H1 (cell line): Measurements from ENCODE around the gene TSGA10. TPM values are rescaled to one million over a fixed set of nuclear protein-coding genes. Genes with fewer than 3 reads are reported as not detected.

Source experiments
- CTCF ChIA-PET: fragments of 300-600 bp; sonication (Branson Sonifier 250); formaldehyde crosslinking; loops from one replicate; lab custom pipeline; 2021; ENCODE audit not compliant: partially characterized antibody; lab: Charles Lee
- POLR2A ChIA-PET: fragments of 300-600 bp; sonication (Branson Sonifier 250); formaldehyde crosslinking; loops from one replicate; lab custom pipeline; 2021; ENCODE audit warnings: inconsistent platforms; ENCODE audit not compliant: partially characterized antibody; lab: Charles Lee
- DNase-seq, 2 experiments: peaks; one replicate each; pipeline versions ENCODE4 v3.0.0 to v3.0.0-alpha.2; 2010 to 2022; ENCODE audit warnings: low spot score in 2 of 2, low read depth in 1 of 2, mixed read lengths in 1 of 2
- FAIRE-seq: peaks from 2 replicates; lab custom pipeline; 2011; peaks lifted over from hg19 to GRCh38; lab: Jason Lieb, UNC
- H2AFZ ChIP-seq: 2 replicates; pipeline ENCODE4 v1.8.1; 2012; ENCODE audit warnings: low read length, inconsistent platforms
- H2AK5ac ChIP-seq: 2 replicates; pipeline ENCODE4 v1.6.1; 2013; ENCODE audit warnings: low read depth, low read length
- H2BK120ac ChIP-seq: replicated peaks from 2 replicates; pipeline ENCODE3; 2013; ENCODE audit warnings: low read depth, low read length, inconsistent platforms
- H2BK12ac ChIP-seq: 2 replicates; pipeline ENCODE4 v1.6.1; 2013; ENCODE audit warnings: low read depth, low read length
- H2BK15ac ChIP-seq: 2 replicates; pipeline ENCODE4 v1.6.1; 2013; ENCODE audit warnings: low read length
- H2BK20ac ChIP-seq: 2 replicates; pipeline ENCODE4 v1.6.1; 2013; ENCODE audit warnings: low read length
- H2BK5ac ChIP-seq: 2 replicates; pipeline ENCODE4 v1.6.1; 2013; ENCODE audit warnings: low read depth, low read length
- H3K14ac ChIP-seq: 2 replicates; pipeline ENCODE4 v1.6.1; 2013; ENCODE audit warnings: inconsistent platforms; ENCODE audit not compliant: insufficient read length
- H3K18ac ChIP-seq: 2 replicates; pipeline ENCODE4 v1.6.1; 2013; ENCODE audit warnings: low read length; ENCODE audit errors: extremely low read depth
- H3K23ac ChIP-seq: 2 replicates; pipeline ENCODE4 v1.6.1; 2013; ENCODE audit warnings: inconsistent platforms; ENCODE audit not compliant: insufficient read length
- H3K23me2 ChIP-seq: 2 replicates; pipeline ENCODE4 v1.6.1; 2013; ENCODE audit warnings: low read depth, low read length
- H3K27ac ChIP-seq: 2 replicates; pipeline ENCODE4 v1.6.1; 2011; ENCODE audit warnings: low read depth, low read length, inconsistent platforms
- H3K27me3 ChIP-seq, 4 experiments: replicated peaks in 1 of 4; 1 replicate in 1 of 4; 2 replicates in 3 of 4; pipeline versions ENCODE4 v1.6.1 to v1.8.1; 2011 to 2013; ENCODE audit warnings: low read length in 3 of 4, mild to moderate bottlenecking in 3 of 4, inconsistent platforms in 2 of 4, mixed read lengths in 2 of 4, moderate library complexity in 1 of 4; ENCODE audit not compliant: control insufficient read depth in 3 of 4, insufficient read depth in 3 of 4; ENCODE audit errors: extremely low read depth in 1 of 4
- H3K36me3 ChIP-seq, 4 experiments: 2 replicates each; pipeline versions ENCODE4 v1.6.1 to v1.8.1; 2011 to 2013; ENCODE audit warnings: mild to moderate bottlenecking in 4 of 4, low read length in 3 of 4, moderate library complexity in 2 of 4, control low read depth in 1 of 4, inconsistent platforms in 1 of 4; ENCODE audit not compliant: insufficient read depth in 4 of 4, control insufficient read depth in 2 of 4
- H3K4ac ChIP-seq: replicated peaks from 2 replicates; pipeline ENCODE3; 2013; ENCODE audit warnings: low read length, low read depth, mixed read lengths, inconsistent platforms; ENCODE audit not compliant: insufficient read length
- H3K4me1 ChIP-seq, 4 experiments: replicated peaks in 1 of 4; 1 replicate in 1 of 4; 2 replicates in 3 of 4; pipeline versions ENCODE4 v1.6.1 to v1.8.1; 2011 to 2013; ENCODE audit warnings: low read length in 3 of 4, inconsistent platforms in 2 of 4, mixed read lengths in 1 of 4; ENCODE audit not compliant: insufficient read depth in 4 of 4, control insufficient read depth in 3 of 4
- H3K4me2 ChIP-seq, 2 experiments: 2 replicates each; pipeline versions ENCODE4 v1.6.1 to v1.8.1; 2011 to 2013; ENCODE audit warnings: low read depth in 2 of 2, low read length in 2 of 2, control low read depth in 1 of 2, inconsistent platforms in 1 of 2, mild to moderate bottlenecking in 1 of 2; ENCODE audit not compliant: insufficient read depth in 1 of 2
- H3K4me3 ChIP-seq, 4 experiments: fragments of 200-600, 300-600 bp in 1 of 4; sonication (generic), shearing (Covaris generic), sonication (Bioruptor Twin) in 1 of 4; 2 replicates each; pipeline versions ENCODE4 v1.5.1 to v1.8.1; 2011 to 2016; ENCODE audit warnings: low read length in 4 of 4, low read depth in 3 of 4, control low read depth in 2 of 4, inconsistent platforms in 2 of 4, mild to moderate bottlenecking in 2 of 4, mixed read lengths in 1 of 4, moderate library complexity in 1 of 4; ENCODE audit not compliant: insufficient read depth in 2 of 4; ENCODE audit errors: extremely low read depth in 1 of 4
- H3K56ac ChIP-seq: replicated peaks from 2 replicates; pipeline ENCODE3; 2013; ENCODE audit warnings: low read depth, mild to moderate bottlenecking, mixed read lengths, low read length, inconsistent platforms; ENCODE audit not compliant: insufficient read length
- H3K79me1 ChIP-seq: 2 replicates; pipeline ENCODE4 v1.6.1; 2013; ENCODE audit warnings: low read depth, low read length, control low read depth
- H3K79me2 ChIP-seq, 2 experiments: 2 replicates each; pipeline versions ENCODE4 v1.6.1 to v1.8.1; 2012 to 2013; ENCODE audit warnings: low read length in 2 of 2, mild to moderate bottlenecking in 2 of 2, inconsistent platforms in 1 of 2; ENCODE audit not compliant: insufficient read depth in 2 of 2, control insufficient read depth in 1 of 2
- H3K9ac ChIP-seq, 4 experiments: replicated peaks in 1 of 4; 1 replicate in 1 of 4; 2 replicates in 3 of 4; pipeline versions ENCODE4 v1.6.1 to v1.8.1; 2011 to 2013; ENCODE audit warnings: low read depth in 3 of 4, low read length in 3 of 4, control low read depth in 2 of 4, mild to moderate bottlenecking in 2 of 4, moderate library complexity in 2 of 4, inconsistent platforms in 1 of 4; ENCODE audit errors: extremely low read depth in 1 of 4
- H3K9me3 ChIP-seq, 2 experiments: 2 replicates each; pipeline versions ENCODE4 v1.6.1 to v1.8.1; 2012 to 2013; ENCODE audit warnings: mild to moderate bottlenecking in 2 of 2, moderate library complexity in 2 of 2, control low read depth in 1 of 2, inconsistent platforms in 1 of 2, low read depth in 1 of 2, low read length in 1 of 2, mixed read lengths in 1 of 2; ENCODE audit not compliant: insufficient read depth in 2 of 2
- H4K20me1 ChIP-seq, 2 experiments: replicated peaks in 1 of 2; 2 replicates each; pipeline versions ENCODE3 to v1.8.1; 2011 to 2013; ENCODE audit warnings: inconsistent platforms in 2 of 2, low read length in 2 of 2, mild to moderate bottlenecking in 1 of 2; ENCODE audit not compliant: insufficient read depth in 2 of 2, control insufficient read depth in 1 of 2
- H4K5ac ChIP-seq: 2 replicates; pipeline ENCODE4 v1.6.1; 2013; ENCODE audit warnings: low read length, low read depth, mixed read lengths, inconsistent platforms; ENCODE audit not compliant: insufficient read length
- H4K8ac ChIP-seq: 2 replicates; pipeline ENCODE4 v1.8.0; 2013; ENCODE audit warnings: mild to moderate bottlenecking, moderate library complexity, low read length, inconsistent platforms; ENCODE audit not compliant: insufficient read depth; ENCODE audit errors: extremely low read depth
- H4K91ac ChIP-seq: replicated peaks from 2 replicates; pipeline ENCODE3; 2013; ENCODE audit warnings: low read length, mixed read lengths, inconsistent platforms; ENCODE audit not compliant: insufficient read length
- CEBPB ChIP-seq: IDR thresholded peaks from 2 replicates; pipeline ENCODE4 v1.6.1; 2012; ENCODE audit warnings: low read depth, low read length
- CHD1 ChIP-seq: IDR thresholded peaks from 2 replicates; pipeline ENCODE4 v1.6.1; 2012; ENCODE audit warnings: low read depth, low read length, improper control_type of control experiment
- CREB1 ChIP-seq: IDR thresholded peaks from 2 replicates; pipeline ENCODE4 v1.6.1; 2012; ENCODE audit warnings: inconsistent platforms
- EGR1 ChIP-seq: IDR thresholded peaks from 2 replicates; pipeline ENCODE4 v1.6.1; 2011; ENCODE audit warnings: low read depth, low read length, borderline replicate concordance
- EZH2 ChIP-seq: fragments of 200-600 bp; sonication (generic); IDR thresholded peaks from 2 replicates; pipeline ENCODE4 v1.7.1; 2012; ENCODE audit warnings: low read depth, mild to moderate bottlenecking, moderate library complexity, low read length, inconsistent platforms; ENCODE audit not compliant: severe bottlenecking
- GABPA ChIP-seq: IDR thresholded peaks from 2 replicates; pipeline ENCODE4 v1.6.1; 2011; ENCODE audit warnings: mild to moderate bottlenecking, low read length, moderate library complexity, borderline replicate concordance; ENCODE audit not compliant: insufficient read depth
- GTF2F1 ChIP-seq: IDR thresholded peaks from 2 replicates; pipeline ENCODE4 v1.6.1; 2012; ENCODE audit warnings: low read depth, low read length, improper control_type of control experiment, borderline replicate concordance
- NANOG ChIP-seq: IDR thresholded peaks from 2 replicates; pipeline ENCODE4 v1.6.1; 2011; ENCODE audit warnings: low read length, low read depth, mild to moderate bottlenecking, inconsistent platforms; ENCODE audit not compliant: insufficient read depth, poor library complexity, severe bottlenecking
- PHF8 ChIP-seq: fragments of 200-600 bp; sonication (generic); conservative IDR thresholded peaks from 2 replicates; pipeline ENCODE4 v1.7.1; 2012; ENCODE audit warnings: low read depth, mild to moderate bottlenecking, inconsistent platforms, low read length, moderate library complexity
- POLR2A ChIP-seq, 2 experiments: IDR thresholded peaks; 1 replicate in 1 of 2; 2 replicates in 1 of 2; pipeline ENCODE4 v1.6.1; 2011; ENCODE audit warnings: low read depth in 2 of 2, low read length in 2 of 2, mild to moderate bottlenecking in 2 of 2; ENCODE audit errors: control extremely low read depth in 1 of 2
- YY1 ChIP-seq: IDR thresholded peaks from 2 replicates; pipeline ENCODE4 v1.6.1; 2011; ENCODE audit warnings: low read depth, mild to moderate bottlenecking, low read length
- WGBS, 2 experiments: shearing (Covaris generic) in 1 of 2; methylation state at CpG; one replicate each; pipeline versions ENCODE4 v1.1.6 to v1.1.7; 2013 to 2015; ENCODE audit warnings: low lambda C conversion rate in 2 of 2, mixed read lengths in 2 of 2, inconsistent platforms in 1 of 2, low coverage in 1 of 2, missing lambda C conversion rate in 1 of 2; ENCODE audit not compliant: insufficient replicate concordance in 2 of 2, insufficient coverage in 1 of 2, insufficient read length in 1 of 2; ENCODE audit errors: extremely low coverage in 1 of 2, missing lambda C conversion rate in 1 of 2; 5-methylcytosine and 5-hydroxymethylcytosine counted together
- polyA plus RNA-seq, 7 experiments: library from polyadenylated mRNA; depleted of rRNA in 3 of 7; stranded (reverse) in 5 of 7; unstranded in 2 of 7; fragments of >200 nt in 5 of 7; fragments of 200-250 nt in 2 of 7; gene quantifications; 1 replicate in 5 of 7; 2 replicates in 1 of 7; 4 replicates in 1 of 7; pipeline versions ENCODE4 v1.2.1 to v1.2.3, GENCODE V29; 2011 to 2013; ENCODE audit warnings: missing spikeins in 2 of 7, mixed read lengths in 2 of 7
- total RNA-seq: library from RNA; stranded (reverse); fragmentation: NEBNext Ultra II Directional; extraction: Animal tissue kit (Norgen Biotek cat#: 25700); gene quantifications from 2 replicates; pipeline ENCODE4 v1.2.1, GENCODE V29; 2021
- TF ChIP-seq, protein P1 (sequence below): IDR thresholded peaks from 2 replicates; pipeline ENCODE4 v1.6.1; 2012; ENCODE audit warnings: inconsistent platforms

The TSGA10 gene
- total and polyA plus RNA-seq, 2 of the 8 experiments (the other 6 are each of a cell fraction or from before 2014, with no cell fraction given): 2.2 to 7.4 TPM

DNA sequence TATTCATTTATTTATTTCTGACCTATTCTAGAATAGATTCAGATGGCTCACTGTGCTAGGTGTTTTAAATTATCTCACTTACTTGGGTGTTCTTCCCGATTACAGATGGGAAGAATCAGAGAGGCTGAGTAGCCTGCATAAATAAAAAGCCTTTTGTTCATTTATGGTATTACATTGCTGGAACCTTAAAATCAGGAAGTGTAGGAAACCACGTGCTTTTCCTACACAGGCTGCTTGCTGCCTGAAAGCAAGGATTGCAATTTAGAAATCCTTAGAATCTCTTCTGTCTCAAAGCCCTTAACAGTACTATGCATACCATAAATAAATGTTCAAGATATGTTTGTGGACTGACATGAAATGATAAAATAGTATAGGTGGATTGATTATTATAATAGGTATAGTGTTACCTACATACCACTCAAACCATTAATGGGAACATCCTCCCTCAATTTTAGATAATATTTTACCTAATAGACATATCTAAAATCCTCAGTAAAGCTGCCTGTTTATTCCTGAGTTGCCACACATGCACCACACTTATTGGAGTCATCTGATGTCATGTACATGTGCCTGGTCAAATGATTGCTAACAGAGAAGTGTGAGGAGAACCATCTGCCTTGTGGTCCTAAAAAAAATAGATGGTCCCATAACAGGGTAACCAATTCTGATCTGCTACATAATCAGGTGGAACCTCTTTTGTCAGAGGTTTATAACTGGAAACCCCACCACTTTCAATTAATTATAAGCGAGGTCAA is 86.7 kb downstream of the TSGA10 start:
- Histone ChIP-seq H3K14ac (no peak overlapping the region), H3K36me3 (no peaks in the 10 kb centered on the region), H3K4me3 (no peak overlapping the region), H2BK12ac (no peak overlapping the region), H3K4ac (no peak overlapping the region), H3K18ac (no peak overlapping the region), H3K9ac (no peak overlapping the region), H4K5ac (no peak overlapping the region), H2BK15ac (no peak overlapping the region), H3K23me2 (no peaks in the 10 kb centered on the region), H2AFZ (no peak overlapping the region), H3K4me2 (no peak overlapping the region), H3K27ac (no peak overlapping the region), H4K8ac (no peak overlapping the region), H3K4me1 (no peaks in the 10 kb centered on the region), H3K23ac (no peak overlapping the region), H2BK20ac (no peak overlapping the region), H4K91ac (no peak overlapping the region), H2BK120ac (no peak overlapping the region), H4K20me1 (no peaks in the 10 kb centered on the region), H3K79me1 (no peaks in the 10 kb centered on the region), H3K56ac (no peak overlapping the region), H2BK5ac (no peak overlapping the region), H2AK5ac (no peak overlapping the region), H3K9me3 (no peaks in the 10 kb centered on the region), H3K79me2 (no peaks in the 10 kb centered on the region), H3K27me3 (no peaks in the 10 kb centered on the region)
- TF ChIP-seq NANOG: no peak
- TF ChIP-seq CEBPB: no peak
- TF ChIP-seq GABPA: no peak
- TF ChIP-seq POLR2A (IDR thresholded peaks at IDR 0.05; ENCODE audit: control extremely low read depth in 1 of 2, low read depth in 2 of 2, low read length in 2 of 2): no peak
- TF ChIP-seq PHF8: no peak
- no peak for TF ChIP-seq YY1
- TF ChIP-seq GTF2F1: no peak
- no peak for TF ChIP-seq EZH2
- TF ChIP-seq CREB1: no peak
- TF ChIP-seq, protein P1, sequence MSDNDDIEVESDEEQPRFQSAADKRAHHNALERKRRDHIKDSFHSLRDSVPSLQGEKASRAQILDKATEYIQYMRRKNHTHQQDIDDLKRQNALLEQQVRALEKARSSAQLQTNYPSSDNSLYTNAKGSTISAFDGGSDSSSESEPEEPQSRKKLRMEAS: no peak
- TF ChIP-seq CHD1: no peak
- no peak for TF ChIP-seq EGR1
- FAIRE-seq (no peak), DNase-seq (no peak)
- ChIA-PET CTCF (interaction anchor here (0.8 to 2.9 kb wide), 2 partner anchors 10 to 11 kb away, joined by 4 to 11 read pairs; no protein-coding TSS in a partner anchor), POLR2A (no interaction called here)
- WGBS, 2 experiments: 89% methylated on average over 3 of the region's 3 CpGs; no CpG with 5 or more reads in 1 of the 2 experiments
